ENCODE data around the gene XRN2. TPM values are rescaled to one million over a fixed set of nuclear protein-coding genes. Genes with fewer than 3 reads are reported as not detected.

XRN2 gene
- total RNA-seq, 1 experiment from 2014 or later, result 77.7 TPM

- H3K36me3 ChIP-seq (ENCODE audit: control insufficient read depth, insufficient read depth, low read length), result peaks cover 49% of the 10 kb centered on the region
- BruUV-seq (replicated peaks), result no TSS peak
- CTCF ChIA-PET, result no interaction called here
- H3K9me3 ChIP-seq (ENCODE audit: control insufficient read depth, insufficient read depth, low read depth, low read length), result no peaks in the 10 kb centered on the region
- no peak for ATAC-seq
- TF ChIP-seq CTCF (IDR thresholded peaks at IDR 0.05), result no peak
- TF ChIP-seq POLR2AphosphoS5 (IDR thresholded peaks at IDR 0.05; ENCODE audit: low read depth, low read length), result no peak
- no peak for TF ChIP-seq TCF7L2 (IDR thresholded peaks at IDR 0.05; ENCODE audit: low read depth, low read length)
- no peak for TF ChIP-seq SIN3A (IDR thresholded peaks at IDR 0.05; ENCODE audit: borderline replicate concordance, insufficient read depth, low read depth, low read length)
- TF ChIP-seq REST (IDR thresholded peaks at IDR 0.05; ENCODE audit: insufficient read depth in 1 of 2, low read depth in 2 of 2, low read length in 1 of 2), result no peak
- no peaks in the 10 kb centered on the region for H3K27me3 ChIP-seq (ENCODE audit: control insufficient read depth, insufficient read depth, low read length)
- H3K4me1 ChIP-seq (ENCODE audit: control insufficient read depth, insufficient read depth, low read length), result no peaks in the 10 kb centered on the region
- in situ Hi-C loops (cut with HindIII; ENCODE audit: low pct_unique_long_range_greater_than_20kb, low sequenced_read_pairs) (no loop called here), intact Hi-C loops (cut with micrococcal nuclease; ENCODE audit: unreplicated experiment) (no loop called here)
- POLR2A ChIA-PET, result no interaction called here
- no peak overlapping the region for H3K4me3 ChIP-seq (ENCODE audit: low read depth in 2 of 2, low read length in 2 of 2)
- DNase-seq (ENCODE audit: low read depth, low spot score), result no peak
- no peak overlapping the region for H3K27ac ChIP-seq (ENCODE audit: low read length)
Measured at GRCh38 chr20:21358737-21359136, 55.6 kb downstream of the XRN2 start.

GRCh38 chr20:21360705-21361104, 57.6 kb downstream of the XRN2 start:
- ChIA-PET POLR2A (no interaction called here), CTCF (no interaction called here)
- Histone ChIP-seq H3K4me1 (ENCODE audit: control insufficient read depth, insufficient read depth, low read length) (no peaks in the 10 kb centered on the region), H3K9me3 (ENCODE audit: control insufficient read depth, insufficient read depth, low read depth, low read length) (no peaks in the 10 kb centered on the region), H3K27ac (ENCODE audit: low read length) (no peak overlapping the region), H3K36me3 (ENCODE audit: control insufficient read depth, insufficient read depth, low read length) (peaks cover 44% of the 10 kb centered on the region), H3K4me3 (ENCODE audit: low read depth in 2 of 2, low read length in 2 of 2) (no peak overlapping the region), H3K27me3 (ENCODE audit: control insufficient read depth, insufficient read depth, low read length) (no peaks in the 10 kb centered on the region)
- no peak for TF ChIP-seq POLR2AphosphoS5 (IDR thresholded peaks at IDR 0.05; ENCODE audit: low read depth, low read length)
- TF ChIP-seq REST (IDR thresholded peaks at IDR 0.05; ENCODE audit: insufficient read depth in 1 of 2, low read depth in 2 of 2, low read length in 1 of 2), result no peak
- no peak for TF ChIP-seq TCF7L2 (IDR thresholded peaks at IDR 0.05; ENCODE audit: low read depth, low read length)
- DNase-seq (ENCODE audit: low read depth, low spot score) (no peak), ATAC-seq (no peak)
- no TSS peak for BruUV-seq (replicated peaks)
- intact Hi-C loops (cut with micrococcal nuclease; ENCODE audit: unreplicated experiment), result no loop called here
- in situ Hi-C loops (cut with HindIII; ENCODE audit: low pct_unique_long_range_greater_than_20kb, low sequenced_read_pairs), result no loop called here
